ENCODE measurements around the gene KATNBL1.

DNA sequence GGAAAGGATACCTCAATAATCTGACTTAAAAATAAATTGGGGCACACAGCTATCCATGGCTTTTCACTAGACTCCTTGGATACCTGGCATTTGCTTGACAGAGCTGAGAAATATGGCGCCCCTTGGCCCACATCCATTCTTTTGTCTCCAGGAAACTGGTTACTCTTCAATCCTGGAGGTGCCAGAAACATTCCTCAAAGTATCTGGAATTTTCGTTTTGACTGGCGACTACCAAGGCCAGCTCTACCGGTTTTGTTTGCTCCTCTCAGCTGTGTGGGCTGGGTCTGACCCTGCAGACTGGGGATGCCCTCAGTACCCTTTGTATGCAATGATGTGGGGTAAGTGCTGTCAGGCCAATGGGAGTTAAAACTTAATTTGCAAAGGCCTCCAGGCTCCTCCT, 27.0 kb downstream of the KATNBL1 start:
- TF ChIP-seq CTCF (IDR thresholded peaks at IDR 0.05) = no peak
- TF ChIP-seq POLR2AphosphoS5 (IDR thresholded peaks at IDR 0.05) = no peak
- TF ChIP-seq POLR2A (IDR thresholded peaks at IDR 0.05) = no peak

Measured in suprapubic skin (tissue), 4 donors.